ENCODE data around the gene C19orf25. TPM values are rescaled to one million over a fixed set of nuclear protein-coding genes. Genes with fewer than 3 reads are reported as not detected.

Gene C19orf25
- total and polyA plus RNA-seq, 9 of the 15 experiments (the other 6 are each of a cell fraction or from before 2014, with no cell fraction given), result 0.79 to 96.0 (median 36.1) TPM

DNA sequence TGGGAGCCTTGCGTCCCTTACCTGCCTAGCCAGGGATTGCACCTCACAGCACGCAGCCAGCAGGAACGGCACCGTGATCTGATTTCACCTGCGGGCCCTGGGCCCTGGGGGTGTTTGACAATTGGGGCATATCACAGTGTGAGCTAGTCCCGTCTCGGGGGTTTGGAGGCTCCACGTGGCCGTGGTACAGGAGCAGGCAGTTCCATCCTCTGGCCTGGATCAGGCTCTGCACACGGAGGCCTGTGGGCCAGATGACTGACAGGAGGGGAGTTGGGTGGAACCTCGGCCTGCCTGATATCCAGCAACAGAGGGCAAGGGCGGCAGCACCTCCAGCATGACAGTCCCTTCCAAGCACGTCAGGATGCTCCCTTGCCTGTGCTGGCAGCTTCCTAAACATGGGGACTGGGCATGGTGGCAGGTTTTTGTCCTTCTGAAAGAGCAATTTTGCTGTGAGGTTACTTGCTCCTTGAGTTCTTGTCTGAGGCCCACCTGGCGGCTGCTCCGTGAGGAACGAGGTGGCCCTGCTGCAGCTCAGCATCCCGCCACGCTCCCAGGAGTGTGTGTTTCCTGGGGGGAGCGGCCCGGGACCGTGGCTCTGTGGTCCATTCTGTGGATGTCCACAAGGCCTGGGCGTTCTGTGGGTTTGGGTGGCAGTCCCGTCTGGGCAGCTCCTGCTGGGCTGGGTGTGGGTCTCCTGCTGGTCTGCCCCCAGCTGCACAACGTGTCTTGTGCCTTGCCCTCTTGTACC lies 47.1 kb downstream of the C19orf25 start:
- POLR2A ChIA-PET, result interaction anchor here (7.0 kb wide), 1 partner anchor 16 kb away, joined by 52 read pairs; no protein-coding TSS in a partner anchor
- FAIRE-seq, result no peak

DNA sequence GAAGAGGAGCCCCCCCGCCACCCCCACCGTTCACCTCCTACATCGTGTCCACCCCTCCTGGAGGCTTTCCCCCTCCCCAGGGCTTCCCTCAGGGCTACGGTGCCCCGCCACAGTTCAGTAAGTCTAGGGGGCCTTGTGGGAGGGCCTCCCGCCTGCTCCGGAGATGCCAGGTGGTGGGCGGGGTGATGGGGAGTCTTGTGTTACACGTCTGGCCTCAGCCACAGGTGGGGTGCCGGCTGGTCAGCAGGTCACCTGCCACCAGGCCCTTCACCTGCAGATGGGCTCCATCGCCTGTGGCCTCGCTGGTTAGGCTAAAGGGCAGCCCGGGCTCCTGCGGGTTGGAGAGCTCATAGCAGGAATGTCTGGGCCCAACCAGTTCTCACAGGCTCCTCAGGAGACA lies 48.8 kb downstream of the C19orf25 start:
- no TSS peak for BruUV-seq (replicated peaks)
- H3K36me3 ChIP-seq (ENCODE audit: control insufficient read depth, insufficient read depth, low read length), result peaks cover 92% of the 10 kb centered on the region
- CTCF ChIA-PET (ENCODE audit: low intra/inter-chr PET ratio), result no interaction called here
- peak; percentile 68 for TF ChIP-seq RBM22 (IDR thresholded peaks at IDR 0.05; ENCODE audit: low read depth, low read length, poor library complexity, severe bottlenecking)
- no peak for TF ChIP-seq HNRNPLL (IDR thresholded peaks at IDR 0.05; ENCODE audit: low read depth, low read length, poor library complexity, severe bottlenecking)
- no peak for TF ChIP-seq ARID2 (IDR thresholded peaks at IDR 0.05)
- TF ChIP-seq PTRF (tag; IDR thresholded peaks at IDR 0.05), result no peak
- TF ChIP-seq PHF21A (IDR thresholded peaks at IDR 0.05; ENCODE audit: borderline replicate concordance, low read depth), result no peak
- peak; percentile 57; the same call in 1 of the 2 replicates for TF ChIP-seq POLR2G (IDR thresholded peaks at IDR 0.05; ENCODE audit: low read depth, low read length)
- TF ChIP-seq, protein P1, sequence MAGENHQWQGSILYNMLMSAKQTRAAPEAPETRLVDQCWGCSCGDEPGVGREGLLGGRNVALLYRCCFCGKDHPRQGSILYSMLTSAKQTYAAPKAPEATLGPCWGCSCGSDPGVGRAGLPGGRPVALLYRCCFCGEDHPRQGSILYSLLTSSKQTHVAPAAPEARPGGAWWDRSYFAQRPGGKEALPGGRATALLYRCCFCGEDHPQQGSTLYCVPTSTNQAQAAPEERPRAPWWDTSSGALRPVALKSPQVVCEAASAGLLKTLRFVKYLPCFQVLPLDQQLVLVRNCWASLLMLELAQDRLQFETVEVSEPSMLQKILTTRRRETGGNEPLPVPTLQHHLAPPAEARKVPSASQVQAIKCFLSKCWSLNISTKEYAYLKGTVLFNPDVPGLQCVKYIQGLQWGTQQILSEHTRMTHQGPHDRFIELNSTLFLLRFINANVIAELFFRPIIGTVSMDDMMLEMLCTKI (IDR thresholded peaks at IDR 0.05; ENCODE audit: partially characterized antibody), result no peak
- no peak for TF ChIP-seq RNF2 (IDR thresholded peaks at IDR 0.05)
- TF ChIP-seq NELFE (IDR thresholded peaks at IDR 0.05; ENCODE audit: insufficient read depth, insufficient read length), result no peak
- TF ChIP-seq, protein P2, sequence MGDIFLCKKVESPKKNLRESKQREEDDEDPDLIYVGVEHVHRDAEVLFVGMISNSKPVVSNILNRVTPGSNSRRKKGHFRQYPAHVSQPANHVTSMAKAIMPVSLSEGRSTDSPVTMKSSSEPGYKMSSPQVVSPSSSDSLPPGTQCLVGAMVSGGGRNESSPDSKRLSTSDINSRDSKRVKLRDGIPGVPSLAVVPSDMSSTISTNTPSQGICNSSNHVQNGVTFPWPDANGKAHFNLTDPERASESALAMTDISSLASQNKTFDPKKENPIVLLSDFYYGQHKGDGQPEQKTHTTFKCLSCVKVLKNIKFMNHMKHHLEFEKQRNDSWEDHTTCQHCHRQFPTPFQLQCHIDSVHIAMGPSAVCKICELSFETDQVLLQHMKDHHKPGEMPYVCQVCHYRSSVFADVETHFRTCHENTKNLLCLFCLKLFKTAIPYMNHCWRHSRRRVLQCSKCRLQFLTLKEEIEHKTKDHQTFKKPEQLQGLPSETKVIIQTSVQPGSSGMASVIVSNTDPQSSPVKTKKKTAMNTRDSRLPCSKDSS (IDR thresholded peaks at IDR 0.05; ENCODE audit: low read depth, partially characterized antibody), result no peak
- no peak for TF ChIP-seq EWSR1 (IDR thresholded peaks at IDR 0.05; ENCODE audit: borderline replicate concordance, low read depth, partially characterized antibody)

More for the DNA sequence above, 47.1 kb downstream of the C19orf25 start:
- peaks cover 82% of the 10 kb centered on the region for H3K36me3 ChIP-seq (ENCODE audit: control insufficient read depth, insufficient read depth, low read length)
- DNase-seq (ENCODE audit: extremely low read depth in 1 of 4, low spot score in 3 of 4) (no peak), ATAC-seq (no peak)
- peaks cover 11 to 71% of the 10 kb centered on the region in 2 experiments; a peak in 4 of 5 replicates for H3K4me1 ChIP-seq (replicated peaks in 1 of 2; ENCODE audit: control insufficient read depth in 2 of 2, insufficient read depth in 2 of 2, low read length in 2 of 2)
- H3K79me2 ChIP-seq (ENCODE audit: control insufficient read depth, insufficient read depth, low read length), result peaks cover 15% of the 10 kb centered on the region; the same call in 2 of the 3 replicates
- 95% methylated on average over 19 of the region's 24 CpGs for WGBS (ENCODE audit: insufficient coverage, low coverage, missing lambda C conversion rate)
- BruUV-seq (replicated peaks), result no TSS peak
- H3K4me2 ChIP-seq (ENCODE audit: insufficient read depth, low read length), result no peak overlapping the region
- no peak overlapping the region for H3K27ac ChIP-seq (ENCODE audit: extremely low read depth, low read depth, low read length)
- H4K20me1 ChIP-seq (replicated peaks; ENCODE audit: control insufficient read depth, insufficient read depth, low read length), result peaks cover 20% of the 10 kb centered on the region
- no peak overlapping the region for H2AFZ ChIP-seq (ENCODE audit: low read depth, low read length)
- no peak overlapping the region for H3K4me3 ChIP-seq
- intact Hi-C loops (cut with micrococcal nuclease), result no loop called here
- no peaks in the 10 kb centered on the region for H3K27me3 ChIP-seq (ENCODE audit: control insufficient read depth in 2 of 2, insufficient read depth in 2 of 2, low read length in 2 of 2)
- H3K9ac ChIP-seq (ENCODE audit: insufficient read depth in 1 of 2, low read depth in 2 of 2, low read length in 2 of 2), result no peak overlapping the region
- in situ Hi-C loops (cut with MboI), result no loop called here
- peak; percentile 51 for TF ChIP-seq POLR2G (IDR thresholded peaks at IDR 0.05; ENCODE audit: low read depth, low read length)
- no peak for TF ChIP-seq ZNF57 (CRISPR knock-in tag; IDR thresholded peaks at IDR 0.05)
- peak; percentile 40 for TF ChIP-seq POLR2A (conservative IDR thresholded peaks at IDR 0.05)
- no peaks in the 10 kb centered on the region for H3K9me3 ChIP-seq (replicated peaks; ENCODE audit: control insufficient read depth, insufficient read depth, low read depth, low read length)
- CTCF ChIA-PET (ENCODE audit: low intra/inter-chr PET ratio), result no interaction called here
- peaks cover 3% of the 10 kb centered on the region for H3K9me1 ChIP-seq (ENCODE audit: control insufficient read depth, insufficient read depth, low read length)

More for the DNA sequence above, 48.8 kb downstream of the C19orf25 start:
- no peak overlapping the region for H2AFZ ChIP-seq (ENCODE audit: low read depth, low read length)
- no peak overlapping the region for H3K9ac ChIP-seq (ENCODE audit: insufficient read depth in 1 of 2, low read depth in 2 of 2, low read length in 2 of 2)
- ATAC-seq (no peak), DNase-seq (ENCODE audit: extremely low read depth in 1 of 4, low spot score in 3 of 4) (no peak), FAIRE-seq (no peak)
- no peaks in the 10 kb centered on the region for H3K9me3 ChIP-seq (replicated peaks; ENCODE audit: control insufficient read depth, insufficient read depth, low read depth, low read length)
- H3K27ac ChIP-seq (ENCODE audit: extremely low read depth, low read depth, low read length), result no peak overlapping the region
- peaks cover 18% of the 10 kb centered on the region for H3K79me2 ChIP-seq (ENCODE audit: control insufficient read depth, insufficient read depth, low read length)
- POLR2A ChIA-PET, result interaction anchor here (7.0 kb wide), 1 partner anchor 14 kb away, joined by 52 read pairs; no protein-coding TSS in a partner anchor
- WGBS (ENCODE audit: insufficient coverage, low coverage, missing lambda C conversion rate), result 97% methylated on average over 9 of the region's 14 CpGs
- H3K4me1 ChIP-seq (replicated peaks in 1 of 2; ENCODE audit: control insufficient read depth in 2 of 2, insufficient read depth in 2 of 2, low read length in 2 of 2), result peaks cover 1 to 59% of the 10 kb centered on the region in 2 experiments; a peak in 4 of 5 replicates
- H3K4me2 ChIP-seq (ENCODE audit: insufficient read depth, low read length), result no peak overlapping the region
- no peaks in the 10 kb centered on the region for H3K27me3 ChIP-seq (ENCODE audit: control insufficient read depth in 2 of 2, insufficient read depth in 2 of 2, low read length in 2 of 2)
- peaks cover 3% of the 10 kb centered on the region for H3K9me1 ChIP-seq (ENCODE audit: control insufficient read depth, insufficient read depth, low read length)
- no peak overlapping the region for H3K4me3 ChIP-seq
- in situ Hi-C loops (cut with MboI), result no loop called here
- peaks cover 15% of the 10 kb centered on the region for H4K20me1 ChIP-seq (replicated peaks; ENCODE audit: control insufficient read depth, insufficient read depth, low read length)
- intact Hi-C loops (cut with micrococcal nuclease), result no loop called here

Data from K562 (cell line).